Esophagus squamous epithelium (tissue), 5 donors: ENCODE measurements around the gene CHEK1. TPM values are rescaled to one million over a fixed set of nuclear protein-coding genes. Genes with fewer than 3 reads are reported as not detected.
A peak's percentile ranks its signal among the peaks of the same experiment; 100 is the strongest.

Source experiments
- DNase-seq: peaks from one replicate; lab custom pipeline; 2025; lab: John Stamatoyannopoulos, UW
- H3K27ac ChIP-seq, 4 donors: fragments of 200-600 bp; sonication (generic); one replicate each; pipeline ENCODE4 v1.5.1; 2016 to 2019; ENCODE audit warnings: mild to moderate bottlenecking in 1 of 4
- H3K27me3 ChIP-seq, 4 donors: fragments of 200-600 bp; sonication (generic); 1 replicate in 3 of 4; 2 replicates in 1 of 4; pipeline versions ENCODE4 v1.5.1 to v1.6.0; 2017 to 2021; ENCODE audit warnings: antibody characterized with exemption in 1 of 4
- H3K36me3 ChIP-seq, 3 donors: fragments of 200-600 bp; sonication (generic); one replicate each; pipeline ENCODE4 v1.5.1; 2016 to 2019
- H3K4me1 ChIP-seq, 3 donors: fragments of 200-600 bp; sonication (generic); one replicate each; pipeline ENCODE4 v1.5.1; 2017 to 2019
- H3K4me3 ChIP-seq, 4 donors: fragments of 200-600 bp; sonication (generic); 1 replicate in 3 of 4; 2 replicates in 1 of 4; pipeline ENCODE4 v1.5.1; 2016 to 2019; ENCODE audit warnings: mild to moderate bottlenecking in 2 of 4, moderate library complexity in 1 of 4
- H3K9me3 ChIP-seq, 3 donors: fragments of 200-600 bp; sonication (generic); one replicate each; pipeline ENCODE4 v1.5.1; 2016 to 2019
- CTCF ChIP-seq, 6 experiments: fragments of 450-650 bp in 4 of 6; fragments of 200-600 bp in 2 of 6; sonication (generic) in 2 of 6; IDR thresholded peaks; one replicate each; pipeline ENCODE4 v1.5.1; 2016 to 2019; ENCODE audit warnings: antibody characterized with exemption in 6 of 6, mild to moderate bottlenecking in 4 of 6, moderate library complexity in 4 of 6
- POLR2A ChIP-seq, 4 donors: fragments of 450-650 bp; IDR thresholded peaks; one replicate each; pipeline ENCODE4 v1.6.1; 2017; ENCODE audit warnings: antibody characterized with exemption in 4 of 4, mild to moderate bottlenecking in 4 of 4, moderate library complexity in 3 of 4
- WGBS, 2 donors: methylation state at CpG; one replicate each; pipeline ENCODE4 v1.1.5; 2018; 5-methylcytosine and 5-hydroxymethylcytosine counted together
- intact Hi-C: fragments of 100-400 bp; cut with DNase I; formaldehyde crosslinking; loops from one replicate; pipeline ENCODE4 v1.15.0; 2022
- total RNA-seq, 4 donors: library from RNA; depleted of rRNA; stranded (reverse); fragments of >200 nt; gene quantifications; one replicate each; pipeline ENCODE4 v1.1.0, GENCODE V29; 2016
- donor health status: DM: yes; HTN: yes; CAD: no.

Gene CHEK1
- total RNA-seq, 4 donors from 2014 or later = 4.0 to 21.7 (median 7.5) TPM

- Histone ChIP-seq H3K9me3 (no peaks in the 10 kb centered on the region), H3K4me1 (peaks cover 0 to 9% (median 6%) of the 10 kb centered on the region in 3 donors), H3K27ac (no peak overlapping the region), H3K36me3 (peaks cover 5 to 37% (median 15%) of the 10 kb centered on the region in 3 donors), H3K4me3 (no peak overlapping the region), H3K27me3 (no peaks in the 10 kb centered on the region)
- DNase-seq = no peak
- TF ChIP-seq CTCF (IDR thresholded peaks at IDR 0.05) = no peak
- no peak for TF ChIP-seq POLR2A (IDR thresholded peaks at IDR 0.05)
- intact Hi-C loops = no loop called here
- WGBS, 2 donors = 68 to 73% methylated on average over 3 of the region's 3 CpGs
Observed at GRCh38 chr11:125586623-125587022, 38.3 kb upstream of the CHEK1 start.

- 71 to 100% methylated on average over 1 of the region's 1 CpG for WGBS, 2 donors
- DNase-seq = no peak
- TF ChIP-seq POLR2A (IDR thresholded peaks at IDR 0.05) (no peak), CTCF (IDR thresholded peaks at IDR 0.05) (no peak)
- no peak overlapping the region for H3K4me3 ChIP-seq
- H3K9me3 ChIP-seq = no peaks in the 10 kb centered on the region
- peaks cover 0 to 11% (median 6%) of the 10 kb centered on the region in 3 donors for H3K4me1 ChIP-seq
- intact Hi-C loops = no loop called here
- peaks cover 0 to 28% (median 12%) of the 10 kb centered on the region in 3 donors for H3K36me3 ChIP-seq
- no peak overlapping the region for H3K27ac ChIP-seq
- H3K27me3 ChIP-seq = no peaks in the 10 kb centered on the region
Observed at GRCh38 chr11:125587480-125587879, 37.5 kb upstream of the CHEK1 start.

GRCh38 chr11:125588505-125588904 is 36.5 kb upstream of the CHEK1 start:
- Histone ChIP-seq H3K4me3 (no peak overlapping the region), H3K36me3 (peaks cover 0 to 18% (median 3%) of the 10 kb centered on the region in 3 donors), H3K27me3 (no peaks in the 10 kb centered on the region), H3K27ac (no peak overlapping the region), H3K9me3 (no peaks in the 10 kb centered on the region), H3K4me1 (peaks cover 0 to 16% (median 8%) of the 10 kb centered on the region in 3 donors)
- WGBS, 2 donors = 13 to 46% methylated on average over 3 of the region's 3 CpGs
- intact Hi-C loops = no loop called here
- DNase-seq = no peak
- TF ChIP-seq CTCF (IDR thresholded peaks at IDR 0.05) (no peak), POLR2A (IDR thresholded peaks at IDR 0.05) (no peak)

GRCh38 chr11:125591649-125592304 is 33.2 kb upstream of the CHEK1 start:
- H3K4me3 ChIP-seq = peak overlapping the region; percentile 41 to 94 (median 87)
- peaks cover 0 to 46% (median 11%) of the 10 kb centered on the region in 3 donors for H3K4me1 ChIP-seq
- H3K27ac ChIP-seq = peak overlapping the region; percentile 95 to 100 (median 98)
- H3K9me3 ChIP-seq = no peaks in the 10 kb centered on the region
- DNase-seq = no peak
- WGBS, 2 donors = 0 to 1% methylated on average over 21 to 26 of the region's 30 CpGs
- peaks cover 0 to 12% (median 0%) of the 10 kb centered on the region in 3 donors for H3K36me3 ChIP-seq
- intact Hi-C loops = no loop called here
- H3K27me3 ChIP-seq = no peaks in the 10 kb centered on the region
- TF ChIP-seq CTCF (IDR thresholded peaks at IDR 0.05) = no peak
- no peak for TF ChIP-seq POLR2A (IDR thresholded peaks at IDR 0.05)

GRCh38 chr11:125592305-125593113 is 32.5 kb upstream of the CHEK1 start, which contains the start of gene STT3A:
Gene STT3A (plus strand): TSS chr11:125592852. CDS start chr11:125595916, 3,064 bp downstream.
- peak within 1 kb of the TSS; percentile 95 to 100 (median 98) for H3K27ac ChIP-seq
- H3K4me1 ChIP-seq = peaks cover 0 to 46% (median 11%) of the 10 kb centered on the region in 3 donors
- H3K36me3 ChIP-seq = peaks cover 0 to 19% (median 0%) of the 10 kb centered on the region in 3 donors
- TF ChIP-seq CTCF (IDR thresholded peaks at IDR 0.05) = no peak
- TF ChIP-seq POLR2A (IDR thresholded peaks at IDR 0.05) = peak in 3 of 4 donors; percentile 85 to 90 (median 89)
- no peaks in the 10 kb centered on the region for H3K9me3 ChIP-seq
- intact Hi-C loops = no loop called here
- peak; percentile 97 for DNase-seq
- H3K27me3 ChIP-seq = no peaks in the 10 kb centered on the region
- H3K4me3 ChIP-seq = peak within 1 kb of the TSS; percentile 83 to 94 (median 88)
- 0% methylated on average over 34 of the region's 55 CpGs for WGBS, 2 donors
